LHCN-M2 (cell line): ENCODE measurements around the gene ERC1. TPM values are rescaled to one million over a fixed set of nuclear protein-coding genes. Genes with fewer than 3 reads are reported as not detected.
"Not testable (repeated sequence)": the region's sequence is repeated elsewhere in the genome, so short reads cannot be mapped to it uniquely, and the experiment has no call there.

ENCODE experiments used
- DNase-seq: peaks from one replicate; pipeline ENCODE4 v3.0.0-alpha.2; 2012; ENCODE audit warnings: low read depth
- total RNA-seq: library from RNA; depleted of rRNA; stranded (reverse); fragments of >200 nt; gene quantifications from 2 replicates; pipeline ENCODE4 v1.2.3, GENCODE V29; 2014

The ERC1 gene
- total RNA-seq, 1 experiment from 2014 or later = 19.3 TPM

DNA sequence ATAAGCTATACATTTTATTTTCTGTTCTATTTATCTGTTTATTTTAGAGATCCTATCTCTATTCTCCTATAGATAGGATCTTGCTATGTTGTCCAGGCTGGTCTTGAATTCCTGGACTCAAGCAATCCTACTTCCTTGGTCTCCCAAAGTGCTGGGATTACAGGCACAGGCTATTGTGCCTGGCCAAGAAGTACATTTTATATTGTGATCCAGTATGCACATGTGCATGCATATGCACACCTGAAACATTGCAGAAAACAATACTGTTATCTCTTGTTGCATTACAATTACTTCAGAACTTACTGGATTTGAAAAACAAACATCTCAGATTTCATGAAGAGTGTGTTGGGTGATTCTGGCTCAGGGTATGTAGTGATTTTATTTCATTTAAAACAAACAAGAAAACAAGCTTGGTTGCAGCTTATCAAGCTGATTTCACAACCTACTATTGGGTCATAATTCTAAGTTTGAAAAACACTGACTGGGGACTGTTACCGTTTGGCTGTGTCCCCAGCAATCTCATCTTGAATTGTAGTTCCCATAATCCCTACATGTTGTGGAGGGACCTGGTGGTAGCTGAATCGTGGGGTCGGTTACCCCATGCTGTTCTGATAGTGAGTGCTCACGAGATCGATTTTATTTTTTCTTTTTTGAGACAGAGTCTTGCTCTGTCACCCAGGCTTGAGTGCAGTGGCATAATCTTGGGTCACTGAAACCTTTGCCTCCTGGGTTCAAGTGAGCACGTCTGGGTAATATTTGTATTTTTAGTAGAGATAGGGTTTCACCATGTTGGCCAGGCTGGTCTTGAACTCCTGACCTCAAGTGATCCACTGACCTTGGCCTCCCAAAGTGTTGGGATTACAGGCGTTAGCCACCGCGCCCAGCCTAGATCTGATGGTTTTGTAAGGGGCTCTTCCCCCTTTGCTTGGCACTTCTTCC is 31.3 kb downstream of the ERC1 start:
- DNase-seq = no peak

DNA sequence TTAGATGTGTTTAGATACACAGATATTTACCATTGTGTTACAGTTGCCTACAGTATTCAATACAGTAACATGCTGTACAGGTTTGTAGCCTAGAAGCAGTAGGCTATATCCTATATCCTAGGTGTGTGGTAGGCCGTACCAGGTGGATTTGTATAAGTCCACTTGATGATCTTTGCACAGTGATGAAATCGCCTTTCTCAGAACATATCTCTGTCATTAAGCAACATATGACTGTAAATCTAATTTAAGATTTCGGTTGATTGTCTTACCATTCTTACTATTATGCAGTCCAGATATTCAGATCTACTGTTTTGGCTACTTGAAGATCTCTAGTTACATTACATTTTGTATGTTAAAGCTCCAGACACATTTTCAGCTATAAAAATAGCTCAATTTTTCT is 39.8 kb downstream of the ERC1 start:
- DNase-seq = no peak

DNA sequence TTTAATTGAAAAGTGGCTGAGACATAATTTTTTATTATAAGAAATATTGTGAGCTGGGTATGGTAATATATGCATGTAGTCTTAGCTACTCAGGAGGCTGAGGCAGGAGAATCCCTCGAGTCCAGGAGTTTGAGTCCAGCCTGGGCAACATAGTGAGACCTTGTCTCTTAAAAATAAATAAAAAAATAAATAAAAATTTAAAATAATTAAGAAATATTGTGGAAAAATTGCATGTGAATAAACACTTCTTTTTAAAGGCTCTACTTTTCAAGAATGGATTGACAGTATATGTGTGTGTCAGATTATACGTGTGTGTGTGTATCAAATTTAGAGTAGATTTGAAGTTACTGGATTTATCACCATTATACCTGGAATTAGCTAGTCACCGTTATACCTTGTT is 43.2 kb downstream of the ERC1 start:
- no peak for DNase-seq

DNA sequence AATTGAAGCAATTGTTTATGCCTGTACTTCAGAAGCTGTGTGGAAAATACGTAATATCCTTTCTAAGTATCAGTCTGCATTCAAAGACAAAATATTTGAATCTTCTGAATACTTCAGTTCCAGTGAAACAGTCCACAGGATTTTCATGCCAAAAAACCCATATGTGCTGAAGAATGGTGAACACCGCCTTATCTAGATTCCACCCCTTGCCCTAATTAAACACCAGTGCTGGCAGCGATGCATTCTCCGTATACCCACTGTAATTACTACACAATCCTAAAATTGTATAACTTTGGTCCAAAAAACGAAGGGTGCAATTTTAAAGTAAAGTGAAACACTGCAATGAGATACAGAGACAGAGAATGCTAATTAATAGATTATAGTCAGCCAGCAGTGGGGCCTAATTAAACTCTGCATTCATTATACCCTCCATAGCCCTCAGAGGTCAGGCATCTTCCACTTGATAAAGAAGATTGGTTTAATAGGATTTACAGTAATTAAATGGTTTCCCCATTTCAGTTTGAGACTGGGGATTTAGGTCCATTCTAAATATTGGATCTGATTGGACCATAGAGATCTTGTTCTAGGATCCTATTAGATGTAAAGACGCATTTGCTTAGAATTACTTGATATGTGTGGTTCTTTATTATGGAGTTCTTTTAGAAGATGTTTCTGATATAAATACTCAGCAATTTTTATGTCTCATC is 43.9 kb downstream of the ERC1 start:
- no peak for DNase-seq

DNA sequence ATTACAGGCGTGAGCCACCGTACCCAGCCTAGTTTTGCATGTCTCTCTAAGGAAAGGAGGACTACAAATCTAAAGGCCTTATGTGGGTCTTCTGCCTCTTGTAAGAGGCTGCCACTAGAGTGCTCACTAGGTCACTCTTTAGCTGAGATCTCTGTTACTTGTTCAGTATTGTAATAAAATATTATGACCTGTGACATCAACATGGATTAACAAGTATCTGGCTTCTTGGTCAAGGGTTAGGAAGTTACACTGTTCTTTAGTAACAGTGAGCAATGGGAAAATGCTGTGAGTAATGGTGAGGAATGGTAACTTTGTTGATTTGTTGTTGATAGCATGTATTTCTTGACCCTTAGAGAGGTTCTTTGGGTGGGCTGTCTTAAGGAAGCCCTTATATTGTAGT is 50.5 kb downstream of the ERC1 start:
- peak; percentile 13 for DNase-seq

DNA sequence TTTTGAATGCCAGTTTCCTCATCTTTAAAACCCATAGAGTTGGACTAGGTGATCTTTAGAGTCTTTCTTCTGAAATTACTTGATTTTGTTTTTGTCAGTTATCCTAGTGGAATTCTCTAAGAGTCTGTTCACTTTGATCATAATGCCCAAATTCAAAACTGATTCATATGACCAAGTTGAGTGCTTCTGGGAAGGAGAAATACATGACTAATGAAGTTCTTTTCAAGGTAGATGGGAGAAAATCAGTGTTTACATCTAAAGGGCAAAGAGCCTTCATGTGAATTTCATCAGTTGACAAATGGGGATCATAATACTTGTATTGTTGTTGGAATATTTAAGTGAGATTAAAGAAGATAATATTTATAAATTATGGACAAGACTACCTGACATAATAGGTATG is 53.2 kb downstream of the ERC1 start:
- peak; percentile 10 for DNase-seq

DNA sequence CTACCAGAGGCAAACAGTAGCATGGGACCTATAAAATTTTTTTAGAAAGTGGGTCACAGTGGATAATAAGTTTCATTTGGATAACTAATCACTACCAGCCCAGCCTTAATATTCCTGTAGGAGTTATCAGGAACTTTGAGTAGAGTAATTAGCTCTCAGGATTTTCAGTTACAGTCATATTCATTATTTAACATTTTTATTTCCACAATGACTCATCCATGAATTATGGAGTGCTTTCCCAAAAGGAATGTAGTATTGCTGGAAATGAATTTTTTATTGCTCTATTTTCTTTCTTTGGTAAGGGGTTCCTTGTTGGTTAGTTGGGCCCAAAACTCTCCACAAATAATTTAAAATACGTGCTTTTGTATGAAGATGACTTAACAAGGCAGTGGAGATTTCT is 53.7 kb downstream of the ERC1 start:
- DNase-seq = peak; percentile 55

DNA sequence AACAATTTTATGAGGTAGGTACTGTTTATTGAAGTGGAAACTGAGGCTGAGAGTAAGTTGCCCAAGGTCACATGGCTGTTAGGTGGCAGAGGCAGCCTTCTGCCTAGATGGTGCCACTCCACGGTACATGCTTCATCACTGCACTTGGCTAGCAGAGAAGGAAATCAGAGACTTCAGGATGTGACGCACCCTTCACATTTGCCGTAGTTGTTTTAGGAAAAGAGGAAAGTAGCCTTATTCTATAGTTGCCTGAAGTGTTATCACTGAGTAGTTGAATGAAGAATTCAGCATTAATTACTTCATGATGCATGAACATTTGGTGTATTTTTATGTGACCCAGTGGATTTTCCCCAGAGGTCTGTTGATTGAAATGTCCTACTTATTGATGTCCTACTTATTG is 55.7 kb downstream of the ERC1 start:
- DNase-seq = no peak

DNA sequence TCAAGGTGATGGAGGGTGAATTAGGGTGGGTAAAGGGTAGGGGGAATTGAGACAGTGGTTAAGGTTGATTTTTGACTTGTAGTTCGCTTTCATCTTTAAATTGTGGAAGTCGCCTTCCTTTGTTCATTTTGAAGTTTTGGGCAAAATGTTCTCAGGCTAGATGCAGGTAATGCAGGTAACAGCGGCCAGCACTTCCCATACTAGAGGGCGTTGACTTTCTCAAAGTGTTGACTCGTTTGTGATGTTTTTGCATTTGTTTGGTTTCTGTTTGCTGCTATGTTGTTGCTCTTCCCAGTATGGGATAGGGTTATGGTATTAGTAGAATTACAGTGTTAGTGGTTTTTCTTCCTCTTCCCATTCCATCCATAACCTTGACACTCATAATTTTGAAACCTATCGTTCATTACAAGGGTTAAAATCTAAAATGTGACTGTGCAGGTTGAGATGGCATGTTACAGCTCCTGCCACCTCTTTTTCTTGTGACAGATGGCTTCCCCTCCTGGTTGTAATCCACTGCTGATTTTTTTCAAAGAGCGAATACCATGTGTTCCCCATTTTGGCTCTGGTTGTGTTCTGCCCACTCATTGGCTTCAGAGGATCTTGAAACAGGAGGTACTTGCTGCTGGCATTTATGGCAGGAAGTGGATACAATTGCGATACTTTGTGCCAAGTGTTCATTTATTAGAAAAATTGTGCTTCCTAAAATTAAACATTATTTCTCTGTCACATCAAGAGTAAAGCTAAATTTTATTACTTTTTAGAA is 57.1 kb downstream of the ERC1 start:
- no peak for DNase-seq

DNA sequence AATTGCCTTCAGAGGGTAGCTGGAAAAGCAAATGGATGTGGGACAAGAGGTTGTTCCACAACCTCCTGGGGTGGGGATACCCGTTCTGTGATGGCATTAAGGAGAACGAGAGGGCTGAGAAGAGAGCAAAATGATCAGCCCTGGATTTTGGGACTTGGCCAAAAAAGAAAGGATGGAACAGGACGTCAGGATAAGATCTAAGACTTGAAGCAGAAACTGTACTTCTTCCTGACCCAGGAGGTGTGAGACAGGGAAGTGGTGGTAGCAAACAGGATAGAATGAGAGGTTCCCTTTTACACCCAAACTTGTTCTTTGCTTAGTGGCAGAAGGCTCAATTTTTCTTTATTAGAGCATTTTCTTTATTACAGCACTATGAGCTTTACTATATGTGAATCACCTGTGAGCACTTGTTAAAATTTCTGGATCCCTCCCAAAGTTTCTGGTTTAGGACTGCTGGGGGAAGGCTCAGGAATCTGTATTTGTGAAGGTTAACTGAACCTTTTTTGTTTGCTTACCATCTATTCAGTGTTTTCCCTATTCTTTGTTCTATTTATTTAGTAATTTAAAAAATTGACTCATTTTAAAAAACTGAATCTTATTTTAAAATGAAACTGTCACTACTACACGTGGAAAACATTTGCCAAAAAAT is 59.2 kb downstream of the ERC1 start:
- no peak for DNase-seq

DNA sequence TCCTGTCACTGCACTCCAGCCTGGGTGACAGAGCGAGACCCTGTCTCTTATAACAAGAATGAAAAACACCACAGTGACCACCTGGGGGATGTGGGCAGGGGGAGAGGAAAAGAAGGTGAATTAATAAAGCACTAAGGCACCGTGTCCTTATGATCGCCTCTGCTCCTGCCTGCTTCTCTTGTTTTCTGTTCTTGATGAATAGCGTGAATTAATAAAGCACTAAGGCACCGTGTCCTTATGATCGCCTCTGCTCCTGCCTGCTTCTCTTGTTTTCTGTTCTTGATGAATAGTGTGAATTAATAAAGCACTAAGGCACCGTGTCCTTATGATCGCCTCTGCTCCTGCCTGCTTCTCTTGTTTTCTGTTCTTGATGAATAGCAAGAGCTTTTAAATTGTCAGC is 60.6 kb downstream of the ERC1 start:
- not testable (repeated sequence) for DNase-seq

DNA sequence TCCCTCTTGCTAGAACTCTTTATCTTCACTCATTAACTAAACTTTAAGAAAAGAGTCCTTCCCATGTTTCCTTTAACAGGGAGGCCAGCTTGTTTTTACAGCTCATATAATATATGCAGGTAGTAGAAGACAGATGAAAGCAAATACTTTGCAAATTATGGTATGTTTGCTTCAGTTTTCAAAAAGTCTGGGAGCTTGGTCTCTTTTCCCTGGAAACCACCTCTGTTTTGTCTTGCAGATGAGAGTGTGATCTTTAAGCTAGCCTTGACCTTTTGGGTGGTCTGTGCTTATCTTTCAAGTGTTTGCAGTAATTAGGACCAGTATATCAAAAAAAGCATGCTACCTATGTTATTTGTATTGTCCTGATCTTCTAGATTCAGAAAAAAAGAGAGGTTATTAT is 62.7 kb downstream of the ERC1 start:
- DNase-seq = no peak

DNA sequence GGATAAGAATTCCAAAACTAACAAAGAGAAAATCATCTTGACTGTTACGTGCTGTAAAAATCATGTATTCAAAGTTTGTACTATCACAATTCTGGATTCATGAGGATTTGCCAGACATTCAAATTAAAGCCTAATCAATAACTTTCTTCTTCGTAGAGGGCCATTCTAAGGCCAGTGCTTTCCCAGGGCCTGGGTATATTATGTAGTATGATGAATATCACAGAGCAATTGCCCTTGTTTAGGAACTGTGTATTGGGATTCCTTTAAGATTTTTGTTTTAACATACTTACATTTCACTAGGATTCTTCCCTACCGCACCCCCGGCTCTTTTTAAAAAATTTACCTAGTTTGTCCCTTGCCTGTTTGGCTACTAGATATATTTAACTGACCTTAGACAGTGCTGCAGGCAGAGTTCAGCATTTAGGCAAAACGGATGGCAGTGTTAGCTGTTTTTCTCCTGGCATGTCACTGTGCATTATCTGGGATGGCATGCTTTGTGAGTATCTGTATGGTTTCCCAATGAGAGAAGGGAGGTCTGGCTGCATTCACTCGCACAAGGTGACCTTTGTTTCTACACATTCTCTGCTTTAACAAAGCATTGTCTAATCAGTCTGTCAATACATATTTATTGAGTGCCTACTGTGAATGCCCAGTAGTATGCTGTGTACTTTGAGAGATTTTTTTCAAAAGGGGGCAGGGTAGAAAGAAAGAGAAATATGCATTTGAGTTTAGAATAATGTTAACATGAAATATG is 63.3 kb downstream of the ERC1 start:
- no peak for DNase-seq

DNA sequence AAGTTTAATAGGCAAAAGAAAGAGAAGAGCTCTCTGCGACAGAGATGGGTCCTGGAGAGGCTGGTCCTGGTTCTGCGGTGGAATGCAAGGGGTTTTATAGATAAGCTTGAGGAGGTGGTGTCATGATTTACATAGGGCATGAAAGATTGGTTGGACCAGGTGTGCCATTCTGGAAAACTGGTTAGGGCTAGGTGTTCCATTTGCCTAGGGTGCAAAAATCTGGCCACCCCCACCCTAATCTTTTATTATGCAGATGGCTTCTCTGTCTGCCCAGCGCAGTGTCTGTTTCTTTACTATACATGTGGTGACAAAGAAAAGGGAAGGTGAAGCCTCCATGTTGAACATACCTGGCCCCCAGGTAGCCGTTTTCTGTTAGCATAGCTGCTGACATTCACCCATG is 65.4 kb downstream of the ERC1 start:
- DNase-seq = no peak

DNA sequence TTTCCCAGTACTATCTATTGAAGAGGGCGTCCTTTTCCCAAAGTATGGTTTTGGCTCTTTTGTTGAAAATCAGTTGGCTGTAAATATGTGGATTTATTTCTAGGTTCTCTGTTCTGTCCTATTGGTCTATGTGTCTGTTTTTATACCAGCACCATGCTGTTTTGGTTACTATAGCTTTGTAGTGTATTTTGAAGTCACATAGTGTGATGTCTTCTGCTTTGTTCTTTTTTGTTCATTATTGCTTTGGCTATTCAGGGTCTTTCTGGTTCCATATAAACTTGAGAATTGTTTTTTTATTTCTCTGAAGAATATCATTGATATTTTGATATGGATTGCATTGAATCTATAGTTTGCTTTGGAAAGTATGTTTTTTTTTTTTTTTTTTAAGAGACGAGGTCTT is 67.4 kb downstream of the ERC1 start:
- no peak for DNase-seq

DNA sequence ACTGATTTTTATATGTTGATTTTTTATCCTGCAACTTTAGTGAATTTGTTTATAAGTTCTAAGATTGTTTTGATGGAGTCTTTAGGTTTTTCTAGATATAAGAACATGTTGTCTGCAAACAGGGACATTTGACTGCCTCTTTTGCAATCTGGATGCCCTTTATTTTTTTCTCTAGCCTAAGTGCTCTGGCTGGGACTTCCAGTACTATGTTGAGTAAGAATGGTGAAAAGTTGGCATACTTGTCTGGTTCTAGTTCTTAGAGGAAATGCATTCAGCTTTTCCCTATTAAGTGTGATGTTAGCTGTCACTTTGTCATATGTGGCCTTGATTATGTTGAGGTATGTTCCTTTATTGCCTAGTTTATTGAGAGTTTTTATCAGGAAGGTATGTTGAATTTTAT is 68.1 kb downstream of the ERC1 start:
- DNase-seq = no peak

DNA sequence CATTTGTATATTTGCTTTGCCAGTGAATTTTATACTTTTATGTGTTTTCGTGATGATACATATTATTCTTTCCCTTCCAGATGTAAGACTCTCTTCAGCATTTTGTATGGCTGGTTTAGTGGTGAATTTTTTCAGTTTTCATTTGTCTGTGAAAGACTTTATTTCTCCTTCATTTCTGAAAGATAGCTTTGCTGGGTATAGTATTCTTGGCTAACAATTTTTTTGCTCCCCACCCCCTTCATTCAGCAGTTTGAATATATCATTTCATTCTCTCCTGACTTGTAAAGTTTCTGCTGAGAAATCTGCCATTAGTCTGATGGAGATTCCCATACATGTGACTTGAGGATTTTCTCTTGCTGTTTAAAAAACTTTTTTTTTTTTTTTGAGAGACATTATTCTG is 72.8 kb downstream of the ERC1 start:
- DNase-seq = no peak

DNA sequence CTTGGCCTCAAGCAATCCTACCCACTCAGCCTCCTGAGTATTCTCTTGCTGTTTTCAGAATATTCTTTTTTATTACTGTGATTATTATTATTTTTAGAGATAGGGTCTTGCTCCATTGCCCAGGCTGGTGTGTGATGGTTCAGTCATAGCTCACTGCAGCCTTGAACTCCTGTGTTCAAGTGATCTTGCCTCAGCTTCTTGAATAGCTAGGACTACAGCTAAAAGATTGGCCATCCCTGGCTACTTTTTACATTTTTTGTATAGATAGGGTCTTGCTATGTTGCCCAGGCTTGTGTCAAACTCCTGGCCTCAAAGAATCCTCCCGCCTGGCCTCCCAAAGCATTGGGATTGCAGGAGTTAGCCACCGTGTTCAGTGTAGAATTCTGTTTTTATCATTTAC is 73.3 kb downstream of the ERC1 start:
- DNase-seq = no peak

DNA sequence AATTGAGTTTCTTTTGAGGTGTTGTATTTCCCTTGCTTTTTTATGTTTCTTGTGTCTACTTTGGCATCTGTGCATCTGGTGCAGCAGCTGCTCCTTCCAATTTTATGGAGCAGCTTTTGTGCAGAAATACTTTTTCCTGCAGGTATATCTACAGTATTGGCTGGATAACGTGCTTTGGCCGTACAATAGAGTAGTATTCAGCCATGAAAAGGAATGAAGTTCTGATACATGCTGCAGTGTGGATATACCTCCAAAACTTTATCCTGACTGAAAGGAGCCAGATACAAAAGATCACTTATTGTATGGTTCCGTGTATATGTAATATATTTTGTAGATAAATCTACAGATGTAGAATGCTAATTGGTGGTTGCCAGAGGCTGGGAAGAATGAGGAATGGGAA is 74.6 kb downstream of the ERC1 start:
- no peak for DNase-seq

DNA sequence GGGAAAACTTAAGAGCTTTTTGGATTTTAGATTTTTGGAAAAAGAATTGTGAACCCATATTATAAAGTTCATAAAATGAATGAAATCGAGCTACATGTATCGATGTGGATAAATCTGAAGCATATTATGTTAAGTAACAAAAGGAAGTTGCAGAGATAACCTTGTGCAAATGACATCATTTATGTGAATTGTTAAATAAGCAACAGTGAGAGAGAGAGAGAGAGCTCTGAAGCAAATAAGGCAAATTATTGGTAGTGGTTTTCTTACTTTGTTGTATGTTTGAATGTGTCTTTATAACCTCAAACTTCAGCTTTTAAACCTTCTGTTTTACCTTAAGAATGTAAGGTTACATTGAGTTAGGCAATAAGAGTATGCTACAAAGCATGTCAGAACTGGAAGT is 78.8 kb downstream of the ERC1 start:
- DNase-seq = no peak

DNA sequence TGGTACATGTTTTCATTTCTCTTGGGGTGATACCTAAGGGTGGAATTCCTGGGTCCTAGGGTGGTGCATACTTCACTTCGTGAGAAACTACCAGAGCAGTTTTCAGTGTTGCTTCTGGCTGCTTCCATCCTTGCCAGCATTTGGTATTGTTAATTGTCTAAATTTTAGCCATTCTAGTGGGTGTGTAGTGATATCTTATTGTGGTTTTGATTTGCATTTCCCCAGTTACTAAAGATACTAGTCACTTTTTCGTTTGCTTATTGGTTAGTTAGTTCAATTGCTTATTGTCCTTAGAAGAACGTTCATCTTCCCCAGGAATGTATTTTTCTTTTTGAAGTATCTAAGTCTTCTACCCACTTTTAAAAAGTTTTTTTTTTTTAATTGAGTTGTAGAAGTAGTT is 80.2 kb downstream of the ERC1 start:
- DNase-seq = no peak
